CD1c-positive myeloid dendritic cell (primary cell): ENCODE data around the gene HOXC13.
A peak's percentile ranks its signal among the peaks of the same experiment; 100 is the strongest.

Source experiments
- DNase-seq: peaks from one replicate; pipeline ENCODE4 v3.0.0-alpha.2; 2016; ENCODE audit errors: extremely low spot score

HOXC13 gene

GRCh38 chr12:53938326-53939140 lies at the start of gene HOXC13:
HOXC13 (plus strand) TSS chr12:53938831; CDS start chr12:53938907, 76 bp downstream.
- DNase-seq, result peak; percentile 8

- DNase-seq, result no peak
Measured at GRCh38 chr12:53890081-53890480, 48.5 kb upstream of the HOXC13 start.

- DNase-seq, result no peak
Measured at GRCh38 chr12:53892762-53893395, 45.8 kb upstream of the HOXC13 start.

- no peak for DNase-seq
Measured at GRCh38 chr12:53899230-53899629, 39.4 kb upstream of the HOXC13 start.

GRCh38 chr12:53907103-53907502 lies 31.5 kb upstream of the HOXC13 start:
- DNase-seq, result no peak

- DNase-seq, result no peak
Measured at GRCh38 chr12:53916788-53917655, 21.6 kb upstream of the HOXC13 start.

- no peak for DNase-seq
Measured at GRCh38 chr12:53924521-53925405, 13.9 kb upstream of the HOXC13 start.

GRCh38 chr12:53927220-53928029 lies 11.2 kb upstream of the HOXC13 start:
- DNase-seq, result no peak

GRCh38 chr12:53928054-53928835 lies 10.4 kb upstream of the HOXC13 start:
- no peak for DNase-seq

- DNase-seq, result no peak
Measured at GRCh38 chr12:53929527-53929926, 9.1 kb upstream of the HOXC13 start.

- no peak for DNase-seq
Measured at GRCh38 chr12:53930591-53931255, 7.9 kb upstream of the HOXC13 start.

GRCh38 chr12:53931844-53932581 lies 6.6 kb upstream of the HOXC13 start:
- no peak for DNase-seq

GRCh38 chr12:53932915-53933314 lies 5.7 kb upstream of the HOXC13 start:
- no peak for DNase-seq

- DNase-seq, result no peak
Measured at GRCh38 chr12:53935383-53936341, 3.0 kb upstream of the HOXC13 start.

GRCh38 chr12:53937099-53937498 lies 1.5 kb upstream of the HOXC13 start:
- no peak for DNase-seq

- DNase-seq, result no peak
Measured at GRCh38 chr12:53937596-53938325, 870 bp upstream of the HOXC13 start.
